ENCODE results near the gene UBE2R2. TPM values are rescaled to one million over a fixed set of nuclear protein-coding genes. Genes with fewer than 3 reads are reported as not detected.
A peak's percentile ranks its signal among the peaks of the same experiment; 100 is the strongest.
"Not testable (repeated sequence)": the region's sequence is repeated elsewhere in the genome, so short reads cannot be mapped to it uniquely, and the experiment has no call there.

UBE2R2 gene
- total RNA-seq, 2 donors from 2014 or later = 30.5 to 33.5 TPM

- intact Hi-C loops (cut with DNase I); ATAC-seq; DNase-seq: not testable (repeated sequence)
These were observed 20.3 kb upstream of the UBE2R2 start for GRCh38 chr9:33796679-33797078.

GRCh38 chr9:33797837-33798236 is 19.1 kb upstream of the UBE2R2 start:
- DNase-seq (no peak), ATAC-seq (no peak)
- intact Hi-C loops (cut with DNase I) = no loop called here

GRCh38 chr9:33798545-33798944 is 18.4 kb upstream of the UBE2R2 start:
- no peak for ATAC-seq
- intact Hi-C loops (cut with DNase I) = no loop called here

GRCh38 chr9:33799928-33800704 is 16.8 kb upstream of the UBE2R2 start:
- intact Hi-C loops (cut with DNase I) = no loop called here
- ATAC-seq = no peak
- no peak for DNase-seq

More at GRCh38 chr9:33798545-33798944, 18.4 kb upstream of the UBE2R2 start:
- no peak for DNase-seq

GRCh38 chr9:33800886-33801285 is 16.1 kb upstream of the UBE2R2 start:
- no peak for ATAC-seq
- intact Hi-C loops (cut with DNase I) = no loop called here

GRCh38 chr9:33801943-33802500 is 14.9 kb upstream of the UBE2R2 start:
- DNase-seq; ATAC-seq; intact Hi-C loops (cut with DNase I): not testable (repeated sequence)

More at GRCh38 chr9:33800886-33801285, 16.1 kb upstream of the UBE2R2 start:
- no peak for DNase-seq

- ATAC-seq; intact Hi-C loops (cut with DNase I); DNase-seq: not testable (repeated sequence)
These were observed 12.8 kb upstream of the UBE2R2 start for GRCh38 chr9:33804196-33804595.

- DNase-seq; intact Hi-C loops (cut with DNase I): not testable (repeated sequence)
- ATAC-seq = peak in 1 of 2 donors; percentile 59
These were observed 9.8 kb upstream of the UBE2R2 start for GRCh38 chr9:33807156-33807555.

- ATAC-seq; DNase-seq; intact Hi-C loops (cut with DNase I): not testable (repeated sequence)
These were observed 8.0 kb upstream of the UBE2R2 start for GRCh38 chr9:33808979-33809322.

- intact Hi-C loops (cut with DNase I) = no loop called here
- ATAC-seq = no peak
- DNase-seq = no peak
These were observed 7.5 kb upstream of the UBE2R2 start for GRCh38 chr9:33809506-33809905.

GRCh38 chr9:33813712-33814641 is 3.0 kb upstream of the UBE2R2 start:
- DNase-seq = no peak
- intact Hi-C loops (cut with DNase I) = loop anchor here in 1 of 2 donors (2.0 to 5.0 kb wide), 2 partner anchors 39 to 108 kb away; no protein-coding TSS in a partner anchor
- no peak for ATAC-seq

GRCh38 chr9:33815781-33816180 is 1.2 kb upstream of the UBE2R2 start:
- intact Hi-C loops (cut with DNase I) = loop anchor here (2.0 to 5.0 kb wide), 2 partner anchors 37 kb away; no protein-coding TSS in a partner anchor
- ATAC-seq = no peak
- DNase-seq = no peak

GRCh38 chr9:33817327-33818166 is 587 bp downstream of the UBE2R2 start:
- peak; percentile 74 for DNase-seq
- intact Hi-C loops (cut with DNase I) = loop anchor here in 1 of 2 donors (5.0 kb wide), 1 partner anchor 35 kb away; no protein-coding TSS in a partner anchor

GRCh38 chr9:33818167-33818846 is 1.3 kb downstream of the UBE2R2 start:
- no peak for DNase-seq

More at GRCh38 chr9:33817327-33818166, 587 bp downstream of the UBE2R2 start:
- ATAC-seq = peak; percentile 32 to 53

GRCh38 chr9:33818847-33819500 is 2.0 kb downstream of the UBE2R2 start:
- intact Hi-C loops (cut with DNase I) = loop anchor here in 1 of 2 donors (5.0 kb wide), 1 partner anchor 33 kb away; no protein-coding TSS in a partner anchor
- DNase-seq (no peak), ATAC-seq (no peak)

More at GRCh38 chr9:33818167-33818846, 1.3 kb downstream of the UBE2R2 start:
- intact Hi-C loops (cut with DNase I) = loop anchor here in 1 of 2 donors (5.0 kb wide), 1 partner anchor 34 kb away; no protein-coding TSS in a partner anchor
- peak; percentile 9 to 31 for ATAC-seq

GRCh38 chr9:33820231-33820745 is 3.3 kb downstream of the UBE2R2 start:
- ATAC-seq = no peak
- intact Hi-C loops (cut with DNase I) = no loop called here

GRCh38 chr9:33823801-33824200 is 6.8 kb downstream of the UBE2R2 start:
- DNase-seq = no peak
- intact Hi-C loops (cut with DNase I) = no loop called here
- ATAC-seq = no peak

More at GRCh38 chr9:33820231-33820745, 3.3 kb downstream of the UBE2R2 start:
- DNase-seq = no peak

Measured in left cardiac atrium (tissue), 4 donors.